ENCODE measurements around the gene CSF3.

- TF ChIP-seq CTCF (conservative IDR thresholded peaks at IDR 0.05 in 1 of 2, IDR thresholded peaks at IDR 0.05 in 1 of 2; ENCODE audit: low read depth in 1 of 2, low read length in 2 of 2) (no peak), EZH2 (IDR thresholded peaks at IDR 0.05; ENCODE audit: low read length, missing control alignments) (no peak)
Measured at GRCh38 chr17:40025559-40025958, 10.3 kb downstream of the CSF3 start.
